H54 (cell line): ENCODE measurements around the gene FGR.
"Not testable (repeated sequence)": the region's sequence is repeated elsewhere in the genome, so short reads cannot be mapped to it uniquely, and the experiment has no call there.

Experiments used
- DNase-seq: peaks from one replicate; pipeline ENCODE4 v3.0.0; 2011; ENCODE audit warnings: low spot score, mixed read lengths; ENCODE audit not compliant: insufficient read length
- FAIRE-seq: peaks from 3 replicates; lab custom pipeline; 2011; peaks lifted over from hg19 to GRCh38; lab: Jason Lieb, UNC
- POLR2A ChIP-seq: IDR thresholded peaks from 2 replicates; pipeline ENCODE4 v1.6.1; 2011; ENCODE audit warnings: low read depth, mild to moderate bottlenecking, low read length

FGR gene

DNA sequence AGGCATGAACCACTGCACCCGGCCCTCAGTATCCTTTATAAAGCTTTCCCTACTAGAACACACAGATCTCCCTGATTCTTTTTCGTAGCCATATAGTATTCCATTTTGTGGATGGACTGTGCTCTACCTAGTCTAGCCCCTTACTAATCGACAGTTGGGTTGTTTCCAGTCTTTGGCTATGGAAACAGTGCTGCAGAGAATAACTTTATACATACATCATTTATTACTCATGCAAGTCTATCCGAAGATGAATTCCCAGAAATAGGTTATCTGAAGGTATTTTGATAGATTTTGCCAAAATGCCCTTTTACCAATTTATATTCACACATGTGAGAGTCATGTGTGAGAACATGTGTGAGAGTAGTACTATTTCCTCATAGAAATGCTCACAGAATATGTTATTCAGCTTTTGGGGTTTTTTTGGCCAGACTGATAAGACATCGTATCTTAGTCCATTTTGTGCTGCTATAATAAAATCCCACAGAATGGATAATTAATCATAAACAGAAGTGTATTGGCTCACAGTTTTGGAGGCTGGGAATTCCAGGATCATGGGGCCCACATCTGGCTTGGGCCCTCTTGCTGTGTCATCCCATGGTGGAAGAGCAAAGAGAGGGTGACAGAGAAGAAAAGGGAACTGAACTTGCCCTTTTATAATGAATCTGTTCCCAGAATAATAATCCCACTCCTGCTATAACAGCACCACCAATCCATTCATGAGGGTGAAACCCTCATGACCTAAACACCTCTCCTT is 17.3 kb upstream of the FGR start:
- no peak for DNase-seq
- TF ChIP-seq POLR2A, result no peak
- no peak for FAIRE-seq

DNA sequence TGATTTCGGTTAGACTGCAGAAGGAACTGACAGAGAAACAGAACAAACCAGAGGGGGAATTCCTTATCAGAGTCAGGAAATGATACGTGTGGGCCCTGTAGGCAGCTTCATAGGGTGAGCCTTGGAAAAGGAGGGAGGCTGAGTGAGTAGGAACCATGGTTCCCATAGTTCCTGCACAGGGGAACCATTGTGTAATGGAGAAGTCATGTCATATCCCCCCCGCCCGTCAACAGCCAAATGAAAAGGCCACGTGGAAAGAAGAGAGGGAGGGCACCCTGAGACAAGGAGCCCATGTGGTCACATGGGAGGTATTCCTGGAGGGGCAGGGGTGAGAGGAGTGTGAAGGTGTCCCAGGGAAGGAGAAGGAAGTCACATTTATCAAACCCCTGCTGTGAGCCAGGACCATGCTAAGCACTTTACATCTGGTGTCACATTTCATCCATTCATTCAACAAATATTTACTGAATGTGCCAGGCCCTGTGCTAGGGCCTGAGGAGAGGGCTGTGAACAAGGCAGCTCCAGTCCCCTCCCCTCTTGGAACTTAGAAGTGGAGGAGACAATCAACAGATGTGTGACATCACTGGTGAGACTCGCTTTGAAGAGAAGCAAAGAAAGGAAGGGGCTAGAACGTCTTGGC is 15.7 kb upstream of the FGR start:
- no peak for FAIRE-seq
- DNase-seq, result no peak

DNA sequence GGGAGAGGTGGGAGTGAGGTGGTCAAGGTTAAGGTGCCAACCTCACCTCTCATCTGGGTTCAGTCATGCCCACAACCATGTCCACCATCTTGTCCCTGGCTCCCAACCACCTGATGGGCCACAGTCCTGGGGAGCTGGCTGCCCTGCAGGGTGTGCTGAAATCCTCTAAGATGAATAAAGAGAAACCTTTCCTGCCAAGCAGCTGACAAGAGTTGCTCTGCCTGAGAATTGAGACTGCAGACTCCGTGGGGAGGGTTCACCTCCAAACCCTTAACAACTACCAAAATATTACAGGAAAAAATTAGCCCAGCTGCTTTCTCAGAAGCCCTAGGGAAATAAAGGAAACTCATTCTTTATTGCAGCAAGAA is 15.2 kb upstream of the FGR start:
- TF ChIP-seq POLR2A, result no peak
- FAIRE-seq (no peak), DNase-seq (no peak)

More for the DNA sequence above, 15.7 kb upstream of the FGR start:
- TF ChIP-seq POLR2A, result no peak

DNA sequence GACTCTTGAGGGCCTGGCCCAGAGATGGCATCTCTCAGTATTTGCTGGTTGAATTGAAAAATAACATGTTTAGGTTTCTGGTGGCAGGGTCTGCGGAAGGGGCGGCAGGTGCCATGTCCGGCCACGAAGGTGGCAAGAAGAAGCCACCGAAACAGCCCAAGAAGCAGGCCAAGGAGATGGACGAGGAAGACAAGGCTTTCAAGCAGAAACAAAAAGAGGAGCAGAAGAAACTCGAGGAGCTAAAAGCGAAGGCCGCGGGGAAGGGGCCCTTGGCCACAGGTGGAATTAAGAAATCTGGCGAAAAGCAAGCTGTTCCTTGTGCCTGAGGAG is 14.3 kb upstream of the FGR start:
- FAIRE-seq (no peak), DNase-seq (no peak)
- no peak for TF ChIP-seq POLR2A

DNA sequence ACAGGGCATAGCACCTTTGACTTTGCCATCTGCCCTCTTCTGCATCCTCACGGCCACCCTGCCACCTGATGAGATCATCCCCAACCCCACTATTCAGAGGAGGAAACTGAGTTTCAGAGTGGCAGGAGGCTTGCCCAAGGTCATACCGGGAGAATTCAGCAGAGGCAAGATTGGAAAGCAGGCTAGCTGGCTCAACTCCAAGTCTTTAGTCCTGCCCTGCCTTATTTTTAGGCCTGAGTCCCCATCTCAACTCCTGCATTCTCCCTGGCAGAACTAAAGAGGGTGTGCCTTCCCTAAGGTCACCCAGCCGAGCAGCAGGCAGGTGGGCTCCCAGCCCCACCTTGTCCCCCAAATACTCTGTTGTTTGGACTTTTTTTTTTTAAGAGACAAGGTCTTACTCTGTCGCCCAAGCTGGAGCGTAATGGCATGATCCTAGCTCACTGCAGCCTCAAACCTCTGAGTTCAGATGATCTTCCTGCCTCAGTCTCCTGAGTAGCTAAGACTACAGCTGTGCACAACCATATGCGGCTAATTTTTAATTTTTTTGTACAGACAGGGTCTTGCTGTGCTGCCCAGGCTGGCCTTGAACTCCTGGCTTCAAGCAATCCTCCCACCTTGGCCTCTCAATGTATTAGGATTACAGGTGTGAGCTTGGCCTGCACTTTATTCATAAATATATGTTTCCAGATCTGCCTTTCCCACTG is 13.8 kb upstream of the FGR start:
- no peak for TF ChIP-seq POLR2A
- DNase-seq (no peak), FAIRE-seq (no peak)

DNA sequence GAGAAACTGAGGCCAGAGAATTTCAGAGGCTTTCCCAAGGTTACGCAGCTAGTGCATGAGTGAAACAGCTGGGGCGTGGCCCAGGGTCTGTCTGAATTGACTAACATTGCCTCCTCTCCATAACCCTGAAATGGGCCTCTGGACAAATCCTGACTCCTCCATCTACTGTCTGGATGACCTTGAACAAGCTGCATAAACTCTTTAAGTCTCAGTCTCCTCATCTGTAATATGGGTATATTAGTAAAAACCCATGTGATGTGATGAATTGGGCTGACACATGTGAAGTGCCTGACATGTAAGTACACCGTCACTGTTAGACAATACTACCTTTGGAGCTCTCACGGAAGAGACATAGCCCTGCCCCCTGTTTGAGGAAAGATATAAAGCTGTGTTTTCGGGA is 12.3 kb upstream of the FGR start:
- TF ChIP-seq POLR2A, result no peak
- FAIRE-seq, result no peak
- no peak for DNase-seq

DNA sequence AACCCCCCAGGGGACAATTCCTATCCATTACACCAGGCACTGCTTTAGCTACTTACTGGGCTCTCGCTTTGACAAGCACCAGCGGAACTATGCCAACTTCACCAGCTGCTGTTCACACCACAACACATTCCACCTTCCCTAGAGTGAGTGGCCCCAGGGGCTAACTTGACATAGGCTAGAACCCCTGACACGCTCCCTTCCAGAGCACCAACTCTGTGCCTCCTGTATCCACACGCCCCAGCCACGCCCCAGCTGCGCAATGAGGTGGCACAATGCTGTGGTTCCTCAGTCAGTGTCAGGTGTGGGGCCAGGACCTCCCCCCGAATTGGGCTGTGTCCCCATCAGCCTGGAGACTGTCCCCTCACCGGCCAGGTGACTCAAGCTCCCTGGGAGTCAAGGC is 11.7 kb upstream of the FGR start:
- FAIRE-seq (no peak), DNase-seq (no peak)
- TF ChIP-seq POLR2A, result no peak

DNA sequence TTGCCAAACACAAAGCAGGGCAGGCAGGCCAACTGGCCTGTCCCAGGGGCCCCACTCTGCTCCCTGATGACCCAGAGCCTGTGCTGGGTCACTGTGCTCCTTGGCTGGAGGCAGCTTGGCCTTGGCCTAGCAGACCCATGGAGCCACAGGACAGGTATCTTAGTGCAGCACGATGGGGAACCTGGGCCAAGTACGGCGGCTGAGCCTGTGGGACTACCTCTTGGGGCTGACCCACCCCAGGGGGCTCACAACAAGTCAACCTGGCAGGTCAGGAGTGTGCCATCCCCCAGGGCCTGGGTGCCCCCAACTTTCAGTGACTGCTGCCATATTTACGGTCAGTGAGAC is 10.1 kb upstream of the FGR start:
- FAIRE-seq (no peak), DNase-seq (no peak)
- no peak for TF ChIP-seq POLR2A

DNA sequence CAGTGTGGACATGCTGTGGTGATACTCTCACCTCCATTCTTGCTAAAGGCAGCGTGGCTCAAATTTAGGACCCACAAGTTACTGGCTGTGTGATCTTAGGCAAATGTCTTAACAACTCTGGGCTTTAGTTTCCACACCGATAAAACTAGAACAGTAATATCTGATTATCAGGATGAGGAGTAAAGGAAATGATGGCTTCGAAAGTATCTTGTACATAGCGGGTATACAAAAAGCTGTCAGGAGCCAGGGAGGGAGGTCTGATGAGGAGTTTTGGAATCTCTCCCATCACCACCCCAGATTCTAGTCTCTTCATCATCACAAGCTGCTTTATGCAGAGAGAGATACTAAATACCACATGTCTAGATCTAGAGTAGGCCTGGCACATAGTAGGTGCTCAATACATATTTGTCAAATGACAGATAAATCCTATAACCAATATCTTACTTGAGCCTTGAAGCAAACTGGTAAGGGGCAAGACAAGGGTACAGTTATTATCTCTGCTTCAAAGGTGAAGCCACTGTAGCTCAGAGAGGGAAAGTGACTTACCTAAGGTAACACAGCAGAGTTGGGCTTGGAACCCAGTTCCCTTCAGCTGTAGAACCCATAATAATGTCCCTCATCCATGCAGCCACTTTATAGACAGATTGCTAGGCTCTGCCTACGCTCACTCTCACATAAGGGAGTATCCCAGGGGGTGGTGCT is 9.5 kb upstream of the FGR start:
- no peak for FAIRE-seq
- DNase-seq, result no peak
- no peak for TF ChIP-seq POLR2A

DNA sequence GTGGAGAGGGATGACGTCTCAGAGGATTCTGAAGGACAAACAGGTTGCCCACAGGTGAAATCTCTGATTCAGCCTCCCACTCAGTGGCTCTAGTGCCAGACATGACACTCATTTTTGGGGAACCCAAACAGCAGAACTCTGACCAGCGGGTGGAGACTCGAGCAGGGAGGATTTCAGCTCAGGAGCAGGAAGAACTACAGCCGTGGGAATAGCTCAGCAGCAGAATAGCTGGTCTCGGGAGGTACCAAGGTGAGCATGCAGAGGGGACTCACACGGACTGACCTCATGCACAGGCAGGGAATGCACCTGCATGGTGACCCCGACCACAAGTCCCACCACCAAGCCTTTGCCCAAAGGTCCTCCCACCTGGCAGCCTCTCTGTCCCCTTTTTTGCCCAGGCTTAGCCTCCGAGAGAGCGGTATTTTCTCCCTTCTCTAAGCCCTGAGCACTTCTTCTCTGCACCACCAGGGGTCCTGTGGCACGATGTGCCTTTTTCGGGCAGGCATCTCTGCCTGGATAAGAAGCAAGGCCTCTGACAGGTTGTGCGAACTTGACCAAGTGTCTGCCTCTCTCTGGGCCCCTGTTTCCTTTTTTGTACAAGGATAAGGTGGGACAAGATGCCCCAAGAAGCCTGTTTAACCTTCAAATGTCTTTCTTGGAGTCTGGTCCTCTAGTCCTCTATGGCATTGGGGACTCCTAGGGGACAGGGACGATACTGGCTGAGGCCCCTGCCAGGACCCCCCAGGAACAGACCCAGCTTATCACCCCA is 8.8 kb upstream of the FGR start:
- TF ChIP-seq POLR2A, result no peak
- FAIRE-seq (no peak), DNase-seq (peak; percentile 41)

DNA sequence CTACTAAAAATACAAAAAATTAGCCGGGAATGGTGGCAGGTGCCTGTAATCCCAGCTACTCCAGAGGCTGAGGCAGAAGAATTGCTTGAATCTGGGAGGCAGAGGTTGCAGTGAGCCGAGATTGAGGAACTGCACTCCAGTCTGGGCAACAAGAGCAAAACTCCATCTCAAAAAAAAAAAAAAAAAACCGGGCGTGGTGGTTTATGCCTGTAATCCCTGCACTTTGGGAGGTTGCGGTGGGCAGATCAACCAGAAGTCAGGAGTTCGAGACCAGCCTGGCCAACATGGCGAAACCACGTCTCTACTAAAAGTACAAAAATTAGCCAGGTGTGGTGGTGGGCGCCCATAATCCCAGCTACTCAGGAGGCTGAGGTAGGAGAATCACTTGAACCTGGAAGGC is 5.5 kb upstream of the FGR start:
- not testable (repeated sequence) for FAIRE-seq

DNA sequence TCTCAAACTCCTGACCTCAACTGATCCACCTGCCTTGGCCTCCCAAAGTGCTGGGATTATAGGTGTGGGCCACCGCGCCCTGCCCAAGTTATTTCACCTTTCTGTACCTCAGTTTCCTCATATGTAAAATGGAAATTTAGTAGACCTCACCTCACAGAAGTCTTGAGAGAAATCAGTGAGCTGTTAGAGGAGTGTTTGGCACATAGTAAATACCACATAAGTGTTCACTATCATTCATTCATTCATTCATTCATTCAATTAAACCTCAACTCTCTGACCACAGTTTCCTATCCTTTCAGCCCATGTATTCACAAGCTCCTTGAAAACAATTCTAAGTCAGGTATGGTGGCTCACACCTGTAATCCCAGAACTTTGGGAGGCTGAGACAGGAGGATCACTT is 3.8 kb upstream of the FGR start:
- TF ChIP-seq POLR2A, result no peak
- DNase-seq, result no peak
- no peak for FAIRE-seq

More for the DNA sequence above, 5.5 kb upstream of the FGR start:
- not testable (repeated sequence) for DNase-seq

DNA sequence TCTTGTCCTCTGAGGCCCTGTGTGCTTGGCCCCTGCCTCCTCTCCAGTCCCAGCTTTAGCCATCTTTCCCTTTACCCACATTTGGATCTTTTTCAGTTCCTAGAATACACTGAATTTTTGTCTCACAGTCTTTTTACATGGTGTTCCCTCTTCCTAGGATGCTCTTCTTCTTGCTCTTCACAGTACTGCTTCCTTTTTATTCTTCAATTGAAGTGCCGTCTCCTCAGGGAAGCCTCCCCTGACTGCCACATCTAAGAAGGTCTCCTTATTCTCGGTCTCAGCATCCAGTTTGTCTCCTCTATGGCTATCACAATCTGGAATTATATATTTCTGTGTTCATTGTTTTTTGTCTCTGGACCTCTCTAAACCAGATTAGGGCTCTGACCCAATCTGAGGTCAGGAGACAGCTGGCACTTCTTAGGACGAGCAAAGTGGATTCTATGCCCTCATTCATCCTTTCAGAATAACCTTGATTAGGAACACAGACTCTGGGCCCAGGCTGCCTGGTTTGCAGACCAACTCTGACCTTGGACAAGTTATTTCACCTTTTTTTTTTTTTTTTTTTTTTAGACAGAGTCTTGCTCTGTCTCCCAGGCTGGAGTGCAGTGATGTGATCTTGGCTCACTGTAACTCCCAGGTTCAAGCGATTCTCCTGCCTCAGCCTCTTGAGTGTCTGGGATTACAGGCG is 3.2 kb upstream of the FGR start:
- FAIRE-seq (no peak), DNase-seq (no peak)
- no peak for TF ChIP-seq POLR2A
